22Rv1 (cell line): ENCODE results near the gene PNP.

ENCODE experiments used
- CTCF ChIP-seq: fragments of 450-650 bp; IDR thresholded peaks from 2 replicates; pipeline ENCODE4 v1.5.1; 2017; ENCODE audit warnings: mild to moderate bottlenecking
- ZFX ChIP-seq: fragments of 450-650 bp; IDR thresholded peaks from 2 replicates; pipeline ENCODE4 v1.6.1; 2017; ENCODE audit warnings: antibody characterized with exemption, borderline replicate concordance

DNA sequence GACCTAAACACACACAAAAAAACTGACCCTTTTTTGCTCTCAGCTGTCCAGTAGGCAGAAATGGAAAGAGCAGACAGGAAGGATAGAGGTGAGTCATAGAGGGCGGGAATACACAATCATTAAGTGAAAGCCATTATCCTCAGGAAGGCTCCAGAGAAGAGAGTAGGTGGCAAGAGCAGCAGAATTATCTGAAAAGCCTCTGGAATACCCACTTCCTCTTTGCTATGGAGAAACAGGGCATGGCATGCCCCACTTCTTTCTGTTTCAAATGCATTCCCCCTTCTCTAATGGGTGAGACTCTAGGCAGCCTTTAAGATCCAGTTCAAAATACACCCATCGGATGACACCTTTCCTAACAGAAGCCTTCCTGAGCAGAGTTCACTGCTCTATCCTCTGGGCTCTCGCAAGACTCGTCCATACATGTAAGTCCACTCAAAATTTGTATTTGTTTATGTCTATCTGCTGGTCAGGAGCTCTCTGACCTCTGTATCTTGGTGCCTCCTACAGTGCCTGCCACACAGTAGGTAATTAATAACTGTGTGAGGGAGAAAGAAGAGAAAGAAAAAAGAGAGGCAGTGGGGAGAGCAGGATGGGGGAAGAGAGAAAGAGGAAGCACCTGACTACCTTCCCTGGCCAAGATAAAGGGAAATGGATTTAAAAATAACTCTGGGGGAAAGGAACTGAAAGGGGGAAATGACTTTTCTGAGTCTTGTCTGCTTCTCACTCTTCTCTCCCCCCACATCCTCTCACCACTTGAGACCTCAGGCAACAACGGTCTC is 41.8 kb upstream of the PNP start:
- no peak for TF ChIP-seq CTCF
- TF ChIP-seq ZFX = no peak
